ENCODE measurements around the gene MAGEB3. TPM values are rescaled to one million over a fixed set of nuclear protein-coding genes. Genes with fewer than 3 reads are reported as not detected.

MAGEB3 gene
- polyA plus RNA-seq, 1 experiment: not detected

DNA sequence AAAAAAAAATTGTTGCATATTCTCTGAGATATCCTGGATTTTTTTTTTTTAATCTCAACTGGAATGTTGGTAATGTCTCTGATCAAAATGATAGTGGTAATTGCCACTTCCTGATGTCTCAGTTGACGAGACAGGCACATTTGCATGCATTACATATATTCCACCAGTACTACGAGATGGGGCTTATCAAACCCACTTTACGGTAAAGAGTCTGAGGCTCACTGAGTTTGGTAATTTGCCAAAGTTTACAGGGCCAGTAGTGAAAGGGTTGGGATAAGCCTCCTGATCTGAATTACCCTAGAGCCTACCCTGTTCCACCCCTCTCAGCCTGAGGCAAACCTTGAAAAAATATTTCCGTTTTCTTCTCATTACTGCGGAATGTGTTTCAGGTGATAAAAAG lies 9.8 kb upstream of the MAGEB3 start:
- no peak for DNase-seq (ENCODE audit: low read depth, low spot score)
- H3K4me3 ChIP-seq (ENCODE audit: low read depth, low read length): no peak overlapping the region
- ChIA-PET CTCF (no interaction called here), POLR2A (no interaction called here)
- no peak overlapping the region for H3K27ac ChIP-seq (ENCODE audit: low read depth, low read length)
- no peaks in the 10 kb centered on the region for H3K9me3 ChIP-seq (ENCODE audit: control insufficient read depth, insufficient read depth, low read length)
- no peak for TF ChIP-seq CTCF (IDR thresholded peaks at IDR 0.05; ENCODE audit: low read depth, low read length)
- no peaks in the 10 kb centered on the region for H3K27me3 ChIP-seq (ENCODE audit: control insufficient read depth, insufficient read depth, low read length)

DNA sequence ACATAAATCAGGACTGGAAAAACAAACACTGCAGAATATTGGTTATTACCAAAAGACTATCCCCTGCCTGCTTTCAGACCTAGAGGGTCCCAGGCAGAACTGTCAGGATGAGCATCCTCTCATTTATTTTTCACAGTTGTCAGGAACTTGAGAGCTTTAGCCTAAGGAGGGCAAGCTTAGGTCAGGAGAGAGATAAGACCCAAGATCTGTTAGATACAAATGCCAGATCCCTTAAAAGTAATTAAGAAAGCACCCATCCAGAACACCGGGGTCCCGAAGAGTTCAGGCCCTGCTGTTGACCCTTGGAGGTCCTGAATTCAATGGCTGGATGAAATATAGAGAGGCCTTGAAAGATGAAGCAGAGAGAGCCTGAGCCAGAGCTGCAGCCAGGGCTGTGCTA lies 5.9 kb upstream of the MAGEB3 start:
- H3K27ac ChIP-seq (ENCODE audit: low read depth, low read length): no peak overlapping the region
- no peaks in the 10 kb centered on the region for H3K27me3 ChIP-seq (ENCODE audit: control insufficient read depth, insufficient read depth, low read length)
- no peak for TF ChIP-seq CTCF (IDR thresholded peaks at IDR 0.05; ENCODE audit: low read depth, low read length)
- no peak overlapping the region for H3K4me3 ChIP-seq (ENCODE audit: low read depth, low read length)
- ChIA-PET CTCF (no interaction called here), POLR2A (no interaction called here)
- no peak for DNase-seq (ENCODE audit: low read depth, low spot score)
- H3K9me3 ChIP-seq (ENCODE audit: control insufficient read depth, insufficient read depth, low read length): no peaks in the 10 kb centered on the region

GRCh38 chrX:30228526-30228925 lies 1.9 kb upstream of the MAGEB3 start:
- Histone ChIP-seq H3K4me3 (ENCODE audit: low read depth, low read length) (no peak overlapping the region), H3K27me3 (ENCODE audit: control insufficient read depth, insufficient read depth, low read length) (no peaks in the 10 kb centered on the region), H3K9me3 (ENCODE audit: control insufficient read depth, insufficient read depth, low read length) (no peaks in the 10 kb centered on the region), H3K27ac (ENCODE audit: low read depth, low read length) (no peak overlapping the region)
- no peak for TF ChIP-seq CTCF (IDR thresholded peaks at IDR 0.05; ENCODE audit: low read depth, low read length)
- no peak for DNase-seq (ENCODE audit: low read depth, low spot score)
- POLR2A ChIA-PET: no interaction called here
- CTCF ChIA-PET: no interaction called here

GRCh38 chrX:30241724-30242415 lies 11.4 kb downstream of the MAGEB3 start, which contains the start of gene MAGEB4:
Gene MAGEB4 (plus strand): TSS chrX:30242000. CDS start chrX:30242136, 136 bp downstream.
- Histone ChIP-seq H3K27ac (ENCODE audit: low read depth, low read length) (no peak within 1 kb of the TSS), H3K9me3 (ENCODE audit: control insufficient read depth, insufficient read depth, low read length) (no peaks in the 10 kb centered on the region; the same call in 1 of the 2 replicates), H3K27me3 (ENCODE audit: control insufficient read depth, insufficient read depth, low read length) (no peaks in the 10 kb centered on the region), H3K4me3 (ENCODE audit: low read depth, low read length) (no peak within 1 kb of the TSS)
- CTCF ChIA-PET: no interaction called here
- TF ChIP-seq CTCF (IDR thresholded peaks at IDR 0.05; ENCODE audit: low read depth, low read length): no peak
- DNase-seq (ENCODE audit: low read depth, low spot score): no peak
- POLR2A ChIA-PET: no interaction called here

DNA sequence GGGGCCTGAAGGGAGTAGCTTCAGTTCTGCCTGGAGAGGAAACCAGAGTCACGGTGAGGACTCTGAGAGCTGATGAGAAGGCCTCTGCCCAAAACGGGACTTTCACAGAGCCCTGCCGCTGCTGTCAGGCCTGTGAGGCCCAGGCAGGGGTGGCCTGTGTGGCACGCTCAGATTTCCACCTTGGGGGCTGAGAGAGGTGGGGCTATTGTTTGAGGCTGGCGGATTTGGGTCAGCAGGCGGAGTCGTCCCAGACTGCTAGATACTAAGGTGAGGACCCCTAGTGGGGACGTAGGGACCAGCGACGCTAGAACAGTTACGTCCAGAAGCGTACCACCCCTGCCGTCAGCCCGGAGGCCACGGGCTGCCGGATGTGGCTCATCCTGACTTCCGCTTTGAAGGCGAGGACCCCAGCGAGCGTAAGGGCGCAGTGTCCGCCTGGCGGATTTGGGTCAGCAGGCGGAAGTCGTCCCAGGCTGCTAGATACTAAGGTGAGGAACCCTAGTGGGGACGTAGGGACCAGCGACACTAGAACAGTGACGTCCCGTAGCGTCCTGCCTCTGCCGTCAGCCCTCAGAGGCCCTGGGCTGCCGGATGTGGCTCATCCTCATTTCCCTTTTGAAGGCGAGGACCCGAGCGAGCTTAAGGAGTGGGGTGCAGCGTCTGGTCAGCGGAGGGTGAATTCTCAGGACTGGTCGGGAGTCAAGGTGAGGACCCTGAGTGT lies 16.5 kb downstream of the MAGEB3 start, which contains the start of gene MAGEB1:
Gene MAGEB1 (plus strand): TSS at position 378 of the 721 bp plus-strand sequence. CDS start 3,348 bp downstream, outside the sequence.
- H3K4me3 ChIP-seq (ENCODE audit: low read depth, low read length): no peak within 1 kb of the TSS
- no peak within 1 kb of the TSS for H3K27ac ChIP-seq (ENCODE audit: low read depth, low read length)
- ChIA-PET POLR2A (no interaction called here), CTCF (no interaction called here)
- no peaks in the 10 kb centered on the region; the same call in 1 of the 2 replicates for H3K9me3 ChIP-seq (ENCODE audit: control insufficient read depth, insufficient read depth, low read length)
- no peaks in the 10 kb centered on the region for H3K27me3 ChIP-seq (ENCODE audit: control insufficient read depth, insufficient read depth, low read length)
- no peak for DNase-seq (ENCODE audit: low read depth, low spot score)
- no peak for TF ChIP-seq CTCF (IDR thresholded peaks at IDR 0.05; ENCODE audit: low read depth, low read length)

Data from AG04450 (cell line).